Ovary (tissue), 9 donors: ENCODE measurements around the gene MAVS. TPM values are rescaled to one million over a fixed set of nuclear protein-coding genes. Genes with fewer than 3 reads are reported as not detected.
"Not testable (repeated sequence)": the region's sequence is repeated elsewhere in the genome, so short reads cannot be mapped to it uniquely, and the experiment has no call there.

Source experiments
- DNase-seq, 5 donors: peaks; one replicate each; pipeline ENCODE4 v3.0.0-alpha.2; 2019 to 2020
- H3K27ac ChIP-seq, 2 donors: fragments of 200-600 bp; one replicate each; pipeline versions ENCODE4 v1.5.1 to v1.8.0; 2019 to 2022
- H3K27me3 ChIP-seq: fragments of 200-600 bp; one replicate; pipeline ENCODE4 v1.8.0; 2022
- H3K36me3 ChIP-seq: fragments of 200-600 bp; sonication (generic); one replicate; pipeline ENCODE4 v1.5.1; 2019
- H3K4me1 ChIP-seq: one replicate; pipeline ENCODE4 v1.8.1; 2013; ENCODE audit warnings: mild to moderate bottlenecking, moderate library complexity; ENCODE audit not compliant: insufficient read depth
- H3K4me3 ChIP-seq: fragments of 200-600 bp; sonication (generic); one replicate; pipeline ENCODE4 v1.5.1; 2017
- H3K9me3 ChIP-seq, 2 donors: fragments of 200-600 bp in 1 of 2; sonication (generic) in 1 of 2; one replicate each; pipeline versions ENCODE4 v1.5.1 to v1.8.1; 2013 to 2019; ENCODE audit warnings: mild to moderate bottlenecking in 1 of 2, moderate library complexity in 1 of 2
- CTCF ChIP-seq, 3 donors: fragments of 450-650 bp in 2 of 3; fragments of 200-600 bp in 1 of 3; IDR thresholded peaks; one replicate each; pipeline versions ENCODE4 v1.5.1 to v1.8.0; 2016 to 2022; ENCODE audit warnings: antibody characterized with exemption in 3 of 3, mild to moderate bottlenecking in 1 of 3
- EP300 ChIP-seq: sonication (generic); formaldehyde crosslinking; IDR thresholded peaks from one replicate; pipeline ENCODE4 v1.6.1; 2017; ENCODE audit warnings: antibody characterized with exemption
- POLR2A ChIP-seq: fragments of 450-650 bp; IDR thresholded peaks from one replicate; pipeline ENCODE4 v1.6.1; 2017; ENCODE audit warnings: antibody characterized with exemption, mild to moderate bottlenecking, moderate library complexity
- WGBS, 3 donors: extraction: QIAGEN DNeasy Blood & Tissue Kit in 1 of 3; methylation state at CpG; one replicate each; pipeline versions ENCODE4 v1.1.5 to v1.1.7; 2013 to 2017; 5-methylcytosine and 5-hydroxymethylcytosine counted together
- intact Hi-C, 4 donors: fragments of 100-400 bp; cut with DNase I; formaldehyde crosslinking; loops; one replicate each; pipeline versions ENCODE4 v1.11.0 to v1.15.1; 2022 to 2023
- polyA plus RNA-seq, 2 donors: library from polyadenylated mRNA; stranded (reverse); fragments of 200-250 nt in 1 of 2; fragments of 350-450 nt in 1 of 2; fragmentation: Illumina TruSeq in 1 of 2; extraction: RNeasy Lipid Tissue Mini Kit (QIAGEN cat#74804) in 1 of 2; gene quantifications; one replicate each; pipeline ENCODE4 v1.2.3, GENCODE V29; 2013 to 2014
- total RNA-seq, 7 donors: library from RNA; depleted of rRNA in 2 of 7; stranded (reverse); fragments of >200 nt in 2 of 7; fragmentation: NEBNext Ultra II Directional in 3 of 7; extraction: Animal tissue kit (Norgen Biotek cat#: 25700) in 3 of 7; gene quantifications; one replicate each; pipeline versions ENCODE4 v1.1.0 to v1.2.4, GENCODE V29; 2016 to 2023
- donor health status: DM: no; HTN: no; CAD: no; lungs with moderate emphysema.
- donor health status: DM: no; HTN: no; CAD: no.
- donor health status: Bipolar disorder and iron deficiency.
- donor health status: DM: yes; HTN: yes; CAD: no.
- donor health status: DM: no; HTN: no; CAD: no.
- donor health status: DM: yes; HTN: yes; CAD: no.

MAVS gene
- total and polyA plus RNA-seq, 9 donors: 14.2 to 50.5 (median 34.5) TPM

GRCh38 chr20:3896853-3897583 lies 50.4 kb downstream of the MAVS start:
- intact Hi-C loops: no loop called here
- Histone ChIP-seq H3K36me3 (no peaks in the 10 kb centered on the region), H3K27ac (no peak overlapping the region), H3K4me1 (peaks cover 26% of the 10 kb centered on the region), H3K27me3 (no peaks in the 10 kb centered on the region), H3K9me3 (no peaks in the 10 kb centered on the region), H3K4me3 (no peak overlapping the region)
- 64% methylated on average over 10 of the region's 10 CpGs for WGBS, 3 donors
- TF ChIP-seq POLR2A (no peak), EP300 (no peak), CTCF (IDR thresholded peaks at IDR 0.05) (no peak)
- no peak for DNase-seq

GRCh38 chr20:3898181-3898580 lies 51.5 kb downstream of the MAVS start:
- H3K9me3 ChIP-seq, H3K27me3 ChIP-seq, H3K27ac ChIP-seq, intact Hi-C loops, H3K36me3 ChIP-seq, DNase-seq, H3K4me3 ChIP-seq: not testable (repeated sequence)
- 74 to 89% (median 77%) methylated on average over 9 of the region's 9 CpGs for WGBS, 3 donors
- H3K4me1 ChIP-seq: peaks cover 27% of the 10 kb centered on the region

- Histone ChIP-seq H3K27ac (no peak overlapping the region), H3K36me3 (no peaks in the 10 kb centered on the region), H3K4me1 (peaks cover 26% of the 10 kb centered on the region), H3K27me3 (no peaks in the 10 kb centered on the region), H3K4me3 (no peak overlapping the region), H3K9me3 (no peaks in the 10 kb centered on the region)
- no peak for DNase-seq
- intact Hi-C loops: no loop called here
- 34 to 54% (median 37%) methylated on average over 4 of the region's 4 CpGs for WGBS, 3 donors
- TF ChIP-seq POLR2A (no peak), EP300 (no peak), CTCF (IDR thresholded peaks at IDR 0.05) (no peak)
Observed at GRCh38 chr20:3898639-3899038, 52.0 kb downstream of the MAVS start.

- Histone ChIP-seq H3K4me1 (peaks cover 32% of the 10 kb centered on the region), H3K27ac (no peak overlapping the region)
- DNase-seq: no peak
Observed at GRCh38 chr20:3900187-3900604, 53.6 kb downstream of the MAVS start.

More at GRCh38 chr20:3900187-3900604, 53.6 kb downstream of the MAVS start:
- H3K27me3 ChIP-seq: no peaks in the 10 kb centered on the region
- WGBS, 3 donors: 74 to 80% (median 80%) methylated on average over 3 of the region's 3 CpGs
- H3K9me3 ChIP-seq: no peaks in the 10 kb centered on the region
- intact Hi-C loops: no loop called here
- no peaks in the 10 kb centered on the region for H3K36me3 ChIP-seq
- no peak for TF ChIP-seq POLR2A
- no peak for TF ChIP-seq EP300
- no peak for TF ChIP-seq CTCF (IDR thresholded peaks at IDR 0.05)
- H3K4me3 ChIP-seq: no peak overlapping the region
